ENCODE data around the gene TBC1D1.

- no peak for TF ChIP-seq CTCF (IDR thresholded peaks at IDR 0.05; ENCODE audit: low read length)
- no peak for TF ChIP-seq EZH2 (optimal IDR thresholded peaks at IDR 0.05; ENCODE audit: low read depth, low read length)
- TF ChIP-seq EZH2phosphoT487 (IDR thresholded peaks at IDR 0.05; ENCODE audit: low read length): no peak
Observed at GRCh38 chr4:37982736-37983135, 91.9 kb downstream of the TBC1D1 start.

Data from MM.1S (cell line).